NB4 (cell line): ENCODE results near the gene ZCCHC10.
"Not testable (repeated sequence)": the region's sequence is repeated elsewhere in the genome, so short reads cannot be mapped to it uniquely, and the experiment has no call there.

Experiments
- DNase-seq: peaks from one replicate; pipeline ENCODE4 v3.0.0; 2010; ENCODE audit warnings: low read depth
- H3K4me3 ChIP-seq: one replicate; pipeline ENCODE4 v1.5.1; 2011; ENCODE audit warnings: mild to moderate bottlenecking, low read depth, low read length, moderate library complexity
- CTCF ChIP-seq: IDR thresholded peaks from one replicate; pipeline ENCODE4 v1.5.1; 2012; ENCODE audit warnings: low read depth, low read length
- MAX ChIP-seq: IDR thresholded peaks from 2 replicates; pipeline ENCODE4 v1.6.1; 2011; ENCODE audit warnings: low read depth, low read length
- MYC ChIP-seq: IDR thresholded peaks from 2 replicates; pipeline ENCODE4 v1.6.1; 2011; ENCODE audit warnings: low read depth, low read length
- POLR2A ChIP-seq: IDR thresholded peaks from 2 replicates; pipeline ENCODE4 v1.6.1; 2011; ENCODE audit warnings: mild to moderate bottlenecking; ENCODE audit not compliant: insufficient read length; ENCODE audit errors: extremely low read depth

The ZCCHC10 gene

GRCh38 chr5:133048993-133049725 is 22.8 kb upstream of the ZCCHC10 start:
- no peak overlapping the region for H3K4me3 ChIP-seq
- no peak for TF ChIP-seq MYC
- TF ChIP-seq MAX: no peak
- no peak for TF ChIP-seq CTCF
- TF ChIP-seq POLR2A: no peak
- DNase-seq: no peak

GRCh38 chr5:133047404-133047803 is 21.1 kb upstream of the ZCCHC10 start:
- TF ChIP-seq CTCF (no peak), MAX (no peak), MYC (no peak), POLR2A (no peak)

GRCh38 chr5:133046560-133046959 is 20.2 kb upstream of the ZCCHC10 start:
- DNase-seq, H3K4me3 ChIP-seq: not testable (repeated sequence)

More at GRCh38 chr5:133047404-133047803, 21.1 kb upstream of the ZCCHC10 start:
- no peak overlapping the region for H3K4me3 ChIP-seq
- no peak for DNase-seq

- no peak for DNase-seq
Measured at GRCh38 chr5:133041910-133042309, 15.6 kb upstream of the ZCCHC10 start.

GRCh38 chr5:133041157-133041784 is 14.9 kb upstream of the ZCCHC10 start:
- no peak for TF ChIP-seq CTCF
- no peak for TF ChIP-seq MAX
- TF ChIP-seq MYC: no peak
- TF ChIP-seq POLR2A: no peak
- no peak for DNase-seq
- no peak overlapping the region for H3K4me3 ChIP-seq

More at GRCh38 chr5:133041910-133042309, 15.6 kb upstream of the ZCCHC10 start:
- H3K4me3 ChIP-seq: no peak overlapping the region
- TF ChIP-seq POLR2A (no peak), MAX (no peak), MYC (no peak), CTCF (no peak)

- not testable (repeated sequence) for DNase-seq, H3K4me3 ChIP-seq
Measured at GRCh38 chr5:133036677-133037076, 10.3 kb upstream of the ZCCHC10 start.

GRCh38 chr5:133035224-133035623 is 8.9 kb upstream of the ZCCHC10 start:
- H3K4me3 ChIP-seq: no peak overlapping the region
- DNase-seq: peak; percentile 12
- TF ChIP-seq MAX (no peak), CTCF (no peak), POLR2A (no peak), MYC (no peak)
